ENCODE results near the gene PPP2R5E.

The PPP2R5E gene

DNA sequence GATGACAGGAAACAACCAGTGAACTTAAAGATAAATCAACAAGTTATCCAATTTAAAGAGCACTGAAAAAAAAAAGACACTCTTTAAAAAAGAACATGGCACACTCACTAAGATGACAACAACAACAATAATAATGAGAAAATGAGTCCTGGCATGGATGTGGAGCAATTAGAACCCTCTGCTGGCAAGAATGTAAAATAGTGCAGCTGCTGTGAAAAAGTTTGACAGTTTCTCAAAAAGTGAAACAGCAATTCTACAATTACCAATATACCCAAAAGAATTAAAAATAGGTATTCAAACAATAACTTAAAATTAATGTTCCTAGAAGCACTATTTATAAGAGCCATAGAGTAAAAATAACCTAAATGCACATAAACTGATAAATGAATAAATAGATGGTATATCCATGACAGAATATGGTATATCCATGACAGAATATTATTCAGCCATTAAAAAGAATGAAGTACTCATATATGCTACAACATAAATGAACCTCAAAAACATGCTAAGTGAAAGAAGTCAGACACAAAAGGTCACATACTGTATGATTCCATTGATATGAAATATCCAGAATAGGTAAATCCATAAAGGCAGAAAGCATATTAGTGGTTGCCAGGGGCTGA lies 175.3 kb downstream of the PPP2R5E start:
- Histone ChIP-seq H3K4me3 (ENCODE audit: low read depth, low read length, poor library complexity, severe bottlenecking) (no peak overlapping the region), H3K79me2 (ENCODE audit: insufficient read depth, low read length) (no peaks in the 10 kb centered on the region), H3K27ac (ENCODE audit: low read depth, low read length, poor library complexity, severe bottlenecking) (no peak overlapping the region), H3K9me3 (ENCODE audit: low read length) (0 out of 2 replicates have a peak, but pooled peaks cover 3% of the 10 kb centered on the region), H3K9ac (ENCODE audit: low read length) (no peak overlapping the region), H4K20me1 (ENCODE audit: insufficient read depth, low read length) (no peaks in the 10 kb centered on the region), H3K27me3 (ENCODE audit: insufficient read depth, low read length) (no peaks in the 10 kb centered on the region), H3K4me1 (ENCODE audit: insufficient read depth, low read length, severe bottlenecking) (no peaks in the 10 kb centered on the region), H3F3A (ENCODE audit: insufficient read depth, low read length) (no peaks in the 10 kb centered on the region), H2AFZ (ENCODE audit: low read length) (no peak overlapping the region), H3K4me2 (ENCODE audit: low read length) (no peak overlapping the region), H3K36me3 (ENCODE audit: insufficient read depth, low read length) (no peaks in the 10 kb centered on the region), H3K9me2 (ENCODE audit: low read depth, low read length) (no peaks in the 10 kb centered on the region)
- TF ChIP-seq, protein P1, sequence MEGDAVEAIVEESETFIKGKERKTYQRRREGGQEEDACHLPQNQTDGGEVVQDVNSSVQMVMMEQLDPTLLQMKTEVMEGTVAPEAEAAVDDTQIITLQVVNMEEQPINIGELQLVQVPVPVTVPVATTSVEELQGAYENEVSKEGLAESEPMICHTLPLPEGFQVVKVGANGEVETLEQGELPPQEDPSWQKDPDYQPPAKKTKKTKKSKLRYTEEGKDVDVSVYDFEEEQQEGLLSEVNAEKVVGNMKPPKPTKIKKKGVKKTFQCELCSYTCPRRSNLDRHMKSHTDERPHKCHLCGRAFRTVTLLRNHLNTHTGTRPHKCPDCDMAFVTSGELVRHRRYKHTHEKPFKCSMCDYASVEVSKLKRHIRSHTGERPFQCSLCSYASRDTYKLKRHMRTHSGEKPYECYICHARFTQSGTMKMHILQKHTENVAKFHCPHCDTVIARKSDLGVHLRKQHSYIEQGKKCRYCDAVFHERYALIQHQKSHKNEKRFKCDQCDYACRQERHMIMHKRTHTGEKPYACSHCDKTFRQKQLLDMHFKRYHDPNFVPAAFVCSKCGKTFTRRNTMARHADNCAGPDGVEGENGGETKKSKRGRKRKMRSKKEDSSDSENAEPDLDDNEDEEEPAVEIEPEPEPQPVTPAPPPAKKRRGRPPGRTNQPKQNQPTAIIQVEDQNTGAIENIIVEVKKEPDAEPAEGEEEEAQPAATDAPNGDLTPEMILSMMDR (IDR thresholded peaks at IDR 0.05; ENCODE audit: low read length) = no peak

GRCh38 chr14:63362389-63362819 lies 180.8 kb downstream of the PPP2R5E start:
- no peak overlapping the region for H3K27ac ChIP-seq (ENCODE audit: low read depth, low read length, poor library complexity, severe bottlenecking)
- TF ChIP-seq, protein P1 (IDR thresholded peaks at IDR 0.05; ENCODE audit: low read length) = no peak
- TF ChIP-seq EZH2 (IDR thresholded peaks at IDR 0.05; ENCODE audit: borderline replicate concordance, low read length) = no peak
- no peaks in the 10 kb centered on the region for H3F3A ChIP-seq (ENCODE audit: insufficient read depth, low read length)
- no peak overlapping the region for H3K9ac ChIP-seq (ENCODE audit: low read length)
- H3K79me2 ChIP-seq (ENCODE audit: insufficient read depth, low read length) = no peaks in the 10 kb centered on the region
- no peaks in the 10 kb centered on the region for H3K9me2 ChIP-seq (ENCODE audit: low read depth, low read length)
- no peak overlapping the region for H3K4me2 ChIP-seq (ENCODE audit: low read length)
- no peaks in the 10 kb centered on the region for H3K9me3 ChIP-seq (ENCODE audit: low read length)
- no peak overlapping the region for H2AFZ ChIP-seq (ENCODE audit: low read length)
- H3K4me1 ChIP-seq (ENCODE audit: insufficient read depth, low read length, severe bottlenecking) = no peaks in the 10 kb centered on the region
- H3K27me3 ChIP-seq (ENCODE audit: insufficient read depth, low read length) = no peaks in the 10 kb centered on the region; the same call in none of the 2 replicates
- no peak overlapping the region for H3K4me3 ChIP-seq (ENCODE audit: low read depth, low read length, poor library complexity, severe bottlenecking)
- no peaks in the 10 kb centered on the region for H3K36me3 ChIP-seq (ENCODE audit: insufficient read depth, low read length)
- no peaks in the 10 kb centered on the region for H4K20me1 ChIP-seq (ENCODE audit: insufficient read depth, low read length)

DNA sequence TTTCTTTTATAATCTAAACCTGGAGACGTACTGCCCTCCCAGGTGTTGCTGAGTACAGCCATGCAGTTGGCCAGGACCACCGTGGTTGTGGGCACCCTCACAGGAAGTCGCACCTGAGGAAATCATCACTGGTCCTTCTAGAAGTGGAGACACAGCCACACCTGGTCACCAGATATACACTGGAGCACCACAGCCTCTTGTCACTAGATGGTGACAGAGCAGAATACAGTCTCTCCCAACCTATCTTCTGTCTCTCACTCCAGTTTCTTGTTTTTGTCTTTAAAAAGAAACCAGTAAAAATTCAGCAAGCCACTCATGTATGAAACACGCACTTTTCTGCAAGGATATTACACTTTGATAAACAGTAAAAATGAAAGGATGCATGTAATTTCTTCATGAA lies 181.4 kb downstream of the PPP2R5E start:
- H3K4me1 ChIP-seq (ENCODE audit: insufficient read depth, low read length, severe bottlenecking) = no peaks in the 10 kb centered on the region
- no peaks in the 10 kb centered on the region for H4K20me1 ChIP-seq (ENCODE audit: insufficient read depth, low read length)
- TF ChIP-seq, protein P1 (IDR thresholded peaks at IDR 0.05; ENCODE audit: low read length) = peak; percentile 30; the same call in 1 of the 2 replicates
- TF ChIP-seq EZH2 (IDR thresholded peaks at IDR 0.05; ENCODE audit: borderline replicate concordance, low read length) = no peak
- no peaks in the 10 kb centered on the region for H3K79me2 ChIP-seq (ENCODE audit: insufficient read depth, low read length)
- H3K36me3 ChIP-seq (ENCODE audit: insufficient read depth, low read length) = no peaks in the 10 kb centered on the region
- no peak overlapping the region for H3K4me2 ChIP-seq (ENCODE audit: low read length)
- H3K27me3 ChIP-seq (ENCODE audit: insufficient read depth, low read length) = no peaks in the 10 kb centered on the region; the same call in none of the 2 replicates
- H3F3A ChIP-seq (ENCODE audit: insufficient read depth, low read length) = no peaks in the 10 kb centered on the region
- no peak overlapping the region for H3K9ac ChIP-seq (ENCODE audit: low read length)
- H2AFZ ChIP-seq (ENCODE audit: low read length) = no peak overlapping the region
- no peaks in the 10 kb centered on the region for H3K9me3 ChIP-seq (ENCODE audit: low read length)
- H3K4me3 ChIP-seq (ENCODE audit: low read depth, low read length, poor library complexity, severe bottlenecking) = no peak overlapping the region
- H3K9me2 ChIP-seq (ENCODE audit: low read depth, low read length) = no peaks in the 10 kb centered on the region
- H3K27ac ChIP-seq (ENCODE audit: low read depth, low read length, poor library complexity, severe bottlenecking) = no peak overlapping the region

Measured in OCI-LY1 (cell line).